HG03159 (cell line): ENCODE measurements around the gene BCLAF1.
A peak's percentile ranks its signal among the peaks of the same experiment; 100 is the strongest.
"Not testable (repeated sequence)": the region's sequence is repeated elsewhere in the genome, so short reads cannot be mapped to it uniquely, and the experiment has no call there.

ENCODE experiments used
- ATAC-seq: cut with Tn5 transposase; IDR thresholded peaks from one replicate; pipeline ENCODE4 v1.9.1; 2021; ENCODE audit warnings: mild to moderate bottlenecking, moderate library complexity; ENCODE audit not compliant: unreplicated experiment

The BCLAF1 gene

GRCh38 chr6:136249336-136249735 lies 40.3 kb downstream of the BCLAF1 start:
- ATAC-seq, result no peak

- ATAC-seq, result no peak
Measured at GRCh38 chr6:136244061-136244616, 45.5 kb downstream of the BCLAF1 start.

DNA sequence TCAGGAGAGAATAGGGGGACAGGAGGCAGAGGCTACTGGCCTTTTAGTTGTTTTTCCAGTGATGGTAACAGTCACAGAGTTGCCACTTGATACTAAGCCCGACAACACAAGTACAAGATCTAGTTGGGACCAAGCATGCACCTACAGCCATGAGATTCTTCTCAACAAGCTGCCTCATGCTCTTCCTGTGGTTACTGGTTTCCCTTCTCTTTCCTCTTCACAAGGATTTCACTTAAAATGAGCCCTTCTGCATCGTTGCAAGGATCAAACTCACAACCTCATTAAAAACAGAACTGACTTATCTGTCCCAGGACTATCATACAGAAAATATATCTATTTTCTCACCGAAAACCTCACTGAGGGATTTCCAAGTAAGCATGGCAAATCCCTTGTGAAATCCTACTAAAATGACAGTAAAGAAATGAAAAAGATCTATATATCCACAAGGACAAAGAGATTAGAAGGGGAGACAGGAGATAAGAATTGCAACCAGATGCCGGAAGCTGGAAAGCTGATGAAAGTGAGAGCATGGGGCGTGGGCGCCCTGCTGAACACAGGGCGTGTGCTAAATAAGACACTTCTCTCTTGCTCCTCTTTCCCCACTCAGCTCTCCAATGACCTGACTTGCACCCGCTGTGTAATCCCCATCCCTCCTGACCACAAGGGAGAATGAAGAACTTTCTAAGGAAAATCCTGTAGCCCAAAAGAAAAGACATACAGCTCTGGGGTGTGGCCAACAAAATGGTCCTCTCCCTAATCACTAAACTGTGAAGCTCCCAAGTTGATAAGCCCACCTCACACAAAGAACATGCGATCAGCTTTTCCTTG lies 53.0 kb downstream of the BCLAF1 start:
- no peak for ATAC-seq

DNA sequence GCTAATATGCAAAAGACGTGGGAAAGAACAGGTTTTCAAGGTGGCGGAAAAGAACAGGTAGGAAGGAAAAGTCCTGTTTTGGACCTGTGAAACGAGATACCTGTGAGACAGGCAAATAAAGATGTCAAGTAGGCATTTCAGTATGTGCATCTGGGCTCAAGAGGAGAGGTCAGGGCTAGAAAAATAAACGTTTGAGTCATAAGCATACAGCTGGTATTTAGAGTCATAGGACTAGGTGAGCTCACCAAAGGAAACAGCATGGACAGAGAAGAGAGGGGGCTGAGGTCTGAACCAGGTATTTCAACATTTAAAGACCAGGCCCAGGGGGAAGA lies 54.4 kb downstream of the BCLAF1 start:
- no peak for ATAC-seq

GRCh38 chr6:136232701-136233100 lies 56.9 kb downstream of the BCLAF1 start:
- no peak for ATAC-seq

DNA sequence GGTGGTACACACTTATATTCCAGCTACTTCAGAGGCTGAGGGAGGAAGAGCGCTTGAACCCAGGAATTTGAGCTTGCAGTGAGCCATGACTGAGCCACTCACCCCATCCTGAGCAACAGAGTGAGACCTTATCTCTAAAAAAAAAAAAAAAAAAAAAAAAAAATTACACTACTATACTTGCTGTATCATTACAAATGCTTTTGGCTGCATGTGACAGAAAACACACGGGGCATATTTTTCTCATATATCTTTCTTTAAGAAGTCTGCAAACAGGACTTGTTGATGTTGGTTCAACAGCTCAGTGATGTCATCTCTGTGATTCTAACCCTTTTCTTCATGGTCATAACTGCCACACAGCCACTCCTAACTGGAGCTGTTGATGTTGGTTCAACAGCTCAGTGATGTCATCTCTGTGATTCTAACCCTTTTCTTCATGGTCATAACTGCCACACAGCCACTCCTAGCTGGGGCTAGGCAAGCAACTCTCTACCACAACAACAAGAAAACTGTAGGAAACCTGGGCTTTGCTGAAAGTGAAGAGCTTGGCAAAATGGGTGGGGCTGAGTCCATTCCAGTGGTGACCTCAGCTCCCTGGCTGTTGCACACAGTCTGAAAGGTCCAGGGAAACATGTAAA lies 59.3 kb downstream of the BCLAF1 start:
- no peak for ATAC-seq

DNA sequence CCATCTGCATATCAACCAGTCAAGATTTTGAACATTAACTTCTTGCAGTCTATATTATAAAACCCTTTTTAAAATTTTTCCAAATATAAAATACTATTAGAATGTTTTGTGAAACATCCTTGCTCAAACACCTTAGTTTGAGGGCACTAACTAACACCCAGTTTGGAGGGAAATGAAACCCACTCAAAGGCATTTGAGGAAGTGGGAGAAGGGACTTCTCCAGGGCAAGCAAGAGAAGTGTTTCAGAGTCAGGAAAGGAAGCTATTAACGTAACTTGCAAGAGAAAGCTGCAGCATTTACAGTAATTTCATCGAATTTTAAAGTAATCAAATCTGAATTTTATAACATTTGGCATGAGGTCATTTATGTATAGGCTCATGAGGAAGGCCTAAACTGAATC lies 60.8 kb downstream of the BCLAF1 start:
- no peak for ATAC-seq

DNA sequence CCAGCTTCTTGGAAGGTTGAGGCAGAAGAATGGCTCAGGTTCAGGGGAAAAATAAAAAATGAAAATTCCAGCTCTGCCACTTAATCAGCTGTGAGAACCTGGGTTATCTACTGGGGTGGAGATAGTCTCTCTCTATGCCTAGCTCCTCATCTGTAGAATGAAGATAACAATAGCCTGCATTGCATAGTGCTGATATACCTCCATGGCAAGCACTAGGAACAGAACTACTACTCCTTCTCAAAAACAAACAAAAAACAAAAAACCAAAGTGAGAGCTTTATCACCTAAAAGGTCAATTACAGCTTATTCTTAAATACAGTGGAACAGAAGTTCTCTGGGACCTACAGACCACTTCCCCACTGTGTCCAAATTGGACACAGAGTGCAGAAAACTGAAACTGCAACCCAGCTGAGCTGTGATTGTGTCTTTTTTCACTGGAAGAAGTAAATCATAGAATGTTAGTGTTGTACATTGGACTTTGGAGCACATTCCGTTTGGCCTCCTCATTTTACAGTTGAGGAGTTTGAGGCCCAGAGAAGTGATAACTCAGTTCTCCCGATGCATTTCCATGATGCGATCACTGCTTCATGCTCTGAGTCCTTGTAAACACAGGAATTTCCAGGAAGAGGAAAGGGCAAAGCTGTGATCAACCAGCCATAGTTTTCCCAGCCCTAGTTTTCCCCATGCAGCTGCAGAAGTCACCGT lies 62.8 kb downstream of the BCLAF1 start:
- ATAC-seq, result peak; percentile 33

DNA sequence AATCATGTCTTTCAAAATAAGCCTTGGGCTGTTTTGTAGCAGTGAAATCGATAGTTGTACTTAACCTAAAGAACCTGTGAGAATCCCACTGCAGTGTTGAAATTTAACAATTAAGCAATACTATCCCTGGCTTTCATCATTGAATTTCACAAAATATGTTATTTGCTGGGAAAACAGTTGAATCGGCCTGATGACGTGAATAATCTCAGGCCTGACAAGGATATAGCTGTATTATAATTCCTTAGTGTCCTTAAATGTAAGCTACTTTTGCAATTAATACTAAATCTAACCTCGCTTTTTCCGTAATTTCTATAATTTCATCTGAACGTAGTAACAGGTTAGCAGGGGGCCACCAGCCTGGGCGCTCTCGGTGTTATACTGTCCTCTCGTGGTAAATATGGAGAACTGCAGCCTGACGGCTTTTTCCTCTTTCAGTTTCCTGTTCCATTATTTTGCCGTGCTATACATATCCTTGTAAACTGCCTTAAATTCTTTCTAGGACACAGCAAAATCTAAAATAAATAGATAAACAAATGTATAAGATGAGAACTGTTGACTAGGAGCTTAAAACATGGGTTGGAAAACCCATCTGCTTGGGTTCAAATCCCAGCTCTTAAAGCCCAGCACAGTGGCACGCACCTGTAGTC lies 63.5 kb downstream of the BCLAF1 start:
- peak; percentile 66 for ATAC-seq

GRCh38 chr6:136225496-136225895 lies 64.2 kb downstream of the BCLAF1 start:
- ATAC-seq, result no peak

DNA sequence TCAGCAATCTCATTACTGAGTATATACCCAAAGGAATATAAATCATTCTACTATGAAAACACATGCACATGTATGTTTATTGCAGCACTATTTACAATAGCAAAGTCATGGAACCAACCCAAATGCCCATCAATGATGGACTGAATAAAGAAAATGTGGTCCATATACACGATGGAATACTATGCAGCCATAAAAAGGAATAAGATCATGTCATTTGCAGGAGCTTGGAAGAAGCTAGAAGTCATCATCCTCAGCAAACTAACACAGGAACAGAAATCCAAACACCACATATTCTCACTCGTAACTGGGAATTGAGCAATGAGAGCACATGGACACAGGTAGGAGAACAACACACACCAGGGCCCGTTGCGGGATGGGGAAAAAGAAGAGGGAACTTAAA lies 64.7 kb downstream of the BCLAF1 start:
- not testable (repeated sequence) for ATAC-seq

DNA sequence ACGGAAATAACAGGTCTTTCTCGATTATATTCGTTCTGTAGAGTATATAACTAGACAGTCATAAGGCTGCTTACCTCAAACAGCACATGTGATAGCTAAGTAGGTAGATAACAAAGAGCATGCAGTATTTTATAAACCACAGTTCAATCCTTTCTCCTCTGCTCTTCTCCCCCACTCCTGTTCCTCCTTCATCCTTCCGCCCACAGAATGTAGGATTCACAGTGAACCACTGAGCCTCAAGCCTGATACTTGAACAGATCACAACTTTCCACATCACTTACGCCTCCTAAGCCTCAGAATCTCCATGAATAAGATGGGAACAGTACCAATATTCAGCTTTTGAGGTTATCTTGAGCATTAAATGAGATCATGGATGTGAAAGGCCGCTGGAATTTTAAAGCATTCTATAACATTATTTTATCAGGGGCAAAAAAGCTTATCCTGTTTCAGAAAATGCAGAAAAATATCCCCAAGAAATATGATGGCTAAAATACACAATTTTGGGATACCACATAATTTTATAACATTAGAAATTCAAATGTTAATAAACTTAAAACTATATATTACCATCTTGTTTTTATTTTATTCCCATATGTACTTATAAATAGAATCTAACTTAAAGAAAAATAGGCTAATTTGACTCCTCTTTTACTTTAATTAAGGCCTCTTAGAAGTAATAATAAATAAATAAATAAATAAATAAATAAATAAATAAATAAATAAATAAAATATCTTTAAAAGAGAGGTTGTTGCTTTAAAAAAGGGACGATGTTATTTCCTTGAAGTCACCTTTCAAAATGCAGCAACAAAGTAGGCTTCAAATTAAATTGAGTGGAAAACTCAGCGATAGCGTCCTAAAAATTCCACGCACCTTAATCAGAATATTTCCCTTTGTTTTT lies 72.9 kb downstream of the BCLAF1 start:
- no peak for ATAC-seq

- no peak for ATAC-seq
Measured at GRCh38 chr6:136213853-136214252, 75.8 kb downstream of the BCLAF1 start.

DNA sequence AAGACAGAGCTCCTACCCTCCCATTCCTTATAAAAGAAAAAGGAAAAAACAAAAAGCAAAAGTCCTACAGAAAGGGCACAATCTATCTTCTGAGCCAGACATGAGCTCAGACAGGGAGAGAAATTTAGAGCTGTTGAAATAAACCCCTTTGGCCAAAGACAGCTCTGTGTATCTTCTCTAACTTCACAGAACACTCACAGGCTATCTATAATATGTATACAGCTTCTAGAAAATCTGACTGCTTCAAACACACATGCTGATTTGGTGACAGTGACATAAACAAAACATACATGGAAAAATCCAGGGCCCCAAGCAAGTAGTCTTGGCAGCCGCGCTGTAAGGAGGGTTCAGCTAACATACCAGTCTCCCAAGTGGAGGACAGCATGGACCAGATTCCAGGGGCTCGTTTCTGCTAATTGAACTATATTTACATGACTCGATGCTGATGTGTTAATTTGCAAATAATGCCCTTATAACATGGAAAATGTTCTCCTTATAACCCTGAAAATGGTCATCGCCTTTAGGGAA lies 76.6 kb downstream of the BCLAF1 start:
- ATAC-seq, result no peak

DNA sequence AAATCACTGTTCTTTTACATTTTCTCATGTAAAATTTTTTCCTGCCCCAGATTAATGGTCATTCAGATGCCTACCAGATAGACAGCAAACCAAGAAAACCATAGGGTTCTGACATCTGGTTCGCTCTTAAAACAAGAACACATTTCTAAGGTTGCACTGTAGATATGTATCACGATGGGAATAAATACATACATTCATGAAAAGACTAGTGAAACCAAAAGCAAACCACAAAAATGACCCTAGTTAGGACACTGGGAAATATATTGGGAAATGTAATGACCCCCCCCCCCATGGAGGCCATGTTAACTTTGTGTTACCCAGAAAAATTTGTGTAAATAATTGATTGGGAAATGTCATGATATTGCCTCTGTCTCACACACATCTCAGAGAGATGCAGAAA lies 77.0 kb downstream of the BCLAF1 start:
- no peak for ATAC-seq

DNA sequence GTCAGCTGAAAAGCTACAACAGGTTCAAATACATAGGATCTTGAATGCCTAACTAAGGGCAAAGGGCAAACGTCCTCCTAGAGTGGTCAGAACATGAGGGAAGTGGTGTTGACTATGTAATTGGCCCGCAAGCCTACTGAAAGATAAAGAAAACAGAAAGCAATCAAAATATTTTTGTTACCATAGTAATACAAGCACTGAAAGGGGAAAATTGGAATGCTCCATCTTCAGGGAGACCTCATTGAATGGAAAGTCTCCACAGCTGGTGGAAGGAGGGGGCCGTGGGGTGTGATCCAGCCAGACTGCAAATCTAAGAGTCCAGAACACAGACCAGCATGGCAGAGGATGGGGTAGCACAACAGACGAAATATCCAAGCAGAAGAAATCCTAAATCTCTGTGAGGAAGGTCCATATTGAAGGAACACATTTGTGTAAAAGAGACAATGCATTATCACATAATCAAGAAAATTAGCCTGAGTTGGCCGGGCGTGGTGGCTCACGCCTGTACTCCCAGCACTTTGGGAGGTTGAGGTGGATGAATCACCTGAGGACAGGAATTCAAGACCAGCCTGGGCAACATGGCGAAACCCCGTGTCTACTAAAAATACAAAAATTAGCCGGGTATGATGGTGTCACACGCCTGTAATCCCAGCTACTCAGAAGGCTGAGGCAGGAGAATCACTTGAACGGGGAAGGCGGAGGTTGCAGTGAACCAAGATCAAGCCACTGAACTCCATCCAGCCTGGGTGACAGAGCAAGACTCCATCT lies 79.1 kb downstream of the BCLAF1 start:
- no peak for ATAC-seq

- ATAC-seq, result no peak
Measured at GRCh38 chr6:136209496-136209895, 80.2 kb downstream of the BCLAF1 start.

GRCh38 chr6:136208783-136209182 lies 80.9 kb downstream of the BCLAF1 start:
- no peak for ATAC-seq
